HG03108 (cell line): Measurements from ENCODE around the gene FAM20A.

Source experiments
- ATAC-seq: cut with Tn5 transposase; IDR thresholded peaks from one replicate; pipeline ENCODE4 v1.9.1; 2021; ENCODE audit warnings: moderate library complexity; ENCODE audit not compliant: unreplicated experiment

FAM20A gene

GRCh38 chr17:68610554-68610953, 9.4 kb upstream of the FAM20A start:
- no peak for ATAC-seq

- no peak for ATAC-seq
Measured at GRCh38 chr17:68608515-68609130, 7.5 kb upstream of the FAM20A start.

- no peak for ATAC-seq
Measured at GRCh38 chr17:68606451-68607307, 5.5 kb upstream of the FAM20A start.

- no peak for ATAC-seq
Measured at GRCh38 chr17:68605914-68606313, 4.7 kb upstream of the FAM20A start.

GRCh38 chr17:68603656-68604055, 2.5 kb upstream of the FAM20A start:
- ATAC-seq: no peak

GRCh38 chr17:68603027-68603426, 1.9 kb upstream of the FAM20A start:
- no peak for ATAC-seq

- ATAC-seq: no peak
Measured at GRCh38 chr17:68602289-68602688, 1.1 kb upstream of the FAM20A start.

GRCh38 chr17:68601565-68602288, 560 bp upstream of the FAM20A start:
- no peak for ATAC-seq

GRCh38 chr17:68600067-68600930, 868 bp downstream of the FAM20A start:
- ATAC-seq: no peak

GRCh38 chr17:68599552-68600066, 1.6 kb downstream of the FAM20A start:
- no peak for ATAC-seq

GRCh38 chr17:68599091-68599490, 2.1 kb downstream of the FAM20A start:
- no peak for ATAC-seq

GRCh38 chr17:68598545-68598961, 2.6 kb downstream of the FAM20A start:
- ATAC-seq: no peak

- ATAC-seq: no peak
Measured at GRCh38 chr17:68598074-68598473, 3.1 kb downstream of the FAM20A start.

- no peak for ATAC-seq
Measured at GRCh38 chr17:68596411-68596945, 4.7 kb downstream of the FAM20A start.

GRCh38 chr17:68595986-68596385, 5.2 kb downstream of the FAM20A start:
- ATAC-seq: no peak

- ATAC-seq: no peak
Measured at GRCh38 chr17:68595496-68595895, 5.7 kb downstream of the FAM20A start.

- no peak for ATAC-seq
Measured at GRCh38 chr17:68594552-68594951, 6.6 kb downstream of the FAM20A start.

GRCh38 chr17:68592682-68593641, 8.2 kb downstream of the FAM20A start:
- ATAC-seq: no peak

- ATAC-seq: no peak
Measured at GRCh38 chr17:68592009-68592408, 9.2 kb downstream of the FAM20A start.
